GM13976 (cell line): Measurements from ENCODE around the gene MSL1.

Source experiments
- DNase-seq: peaks from one replicate; pipeline ENCODE4 v3.0.0; 2012; ENCODE audit warnings: low spot score
- in situ Hi-C: fragments of 300-500 bp; cut with MboI; formaldehyde crosslinking; loops from one replicate; pipeline ENCODE4 v1.12.0; 2022; ENCODE audit warnings: low sequenced_read_pairs, mixed read lengths, inconsistent platforms; ENCODE audit not compliant: unreplicated experiment
- TF ChIP-seq, protein P1 (sequence below): IDR thresholded peaks from 2 replicates; pipeline ENCODE4 v1.5.1; 2012; ENCODE audit warnings: borderline replicate concordance, mild to moderate bottlenecking; ENCODE audit not compliant: insufficient read depth; ENCODE audit errors: extremely low read depth, missing control alignments, control extremely low read depth

MSL1 gene

DNA sequence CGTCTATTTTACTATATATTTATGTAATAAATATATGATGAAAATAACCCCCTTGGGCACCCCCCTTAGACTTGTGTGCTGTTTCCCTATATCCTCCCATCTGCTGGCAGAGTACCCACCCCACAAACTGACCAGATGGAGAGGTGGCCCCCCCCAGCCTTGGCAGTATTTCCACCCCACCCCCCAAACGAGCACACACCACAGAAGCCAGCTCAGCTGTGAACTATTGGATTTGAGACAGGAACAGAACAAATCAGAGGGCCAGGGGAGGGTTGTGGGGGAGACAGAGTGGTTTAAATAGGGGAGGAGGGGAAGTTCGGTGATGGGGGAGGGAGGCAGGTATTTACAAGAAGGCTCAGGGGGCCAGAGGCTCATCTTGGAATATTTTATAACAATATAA, 29.2 kb upstream of the MSL1 start:
- TF ChIP-seq, protein P1, sequence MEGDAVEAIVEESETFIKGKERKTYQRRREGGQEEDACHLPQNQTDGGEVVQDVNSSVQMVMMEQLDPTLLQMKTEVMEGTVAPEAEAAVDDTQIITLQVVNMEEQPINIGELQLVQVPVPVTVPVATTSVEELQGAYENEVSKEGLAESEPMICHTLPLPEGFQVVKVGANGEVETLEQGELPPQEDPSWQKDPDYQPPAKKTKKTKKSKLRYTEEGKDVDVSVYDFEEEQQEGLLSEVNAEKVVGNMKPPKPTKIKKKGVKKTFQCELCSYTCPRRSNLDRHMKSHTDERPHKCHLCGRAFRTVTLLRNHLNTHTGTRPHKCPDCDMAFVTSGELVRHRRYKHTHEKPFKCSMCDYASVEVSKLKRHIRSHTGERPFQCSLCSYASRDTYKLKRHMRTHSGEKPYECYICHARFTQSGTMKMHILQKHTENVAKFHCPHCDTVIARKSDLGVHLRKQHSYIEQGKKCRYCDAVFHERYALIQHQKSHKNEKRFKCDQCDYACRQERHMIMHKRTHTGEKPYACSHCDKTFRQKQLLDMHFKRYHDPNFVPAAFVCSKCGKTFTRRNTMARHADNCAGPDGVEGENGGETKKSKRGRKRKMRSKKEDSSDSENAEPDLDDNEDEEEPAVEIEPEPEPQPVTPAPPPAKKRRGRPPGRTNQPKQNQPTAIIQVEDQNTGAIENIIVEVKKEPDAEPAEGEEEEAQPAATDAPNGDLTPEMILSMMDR: no peak
- DNase-seq: no peak
- in situ Hi-C loops: no loop called here

DNA sequence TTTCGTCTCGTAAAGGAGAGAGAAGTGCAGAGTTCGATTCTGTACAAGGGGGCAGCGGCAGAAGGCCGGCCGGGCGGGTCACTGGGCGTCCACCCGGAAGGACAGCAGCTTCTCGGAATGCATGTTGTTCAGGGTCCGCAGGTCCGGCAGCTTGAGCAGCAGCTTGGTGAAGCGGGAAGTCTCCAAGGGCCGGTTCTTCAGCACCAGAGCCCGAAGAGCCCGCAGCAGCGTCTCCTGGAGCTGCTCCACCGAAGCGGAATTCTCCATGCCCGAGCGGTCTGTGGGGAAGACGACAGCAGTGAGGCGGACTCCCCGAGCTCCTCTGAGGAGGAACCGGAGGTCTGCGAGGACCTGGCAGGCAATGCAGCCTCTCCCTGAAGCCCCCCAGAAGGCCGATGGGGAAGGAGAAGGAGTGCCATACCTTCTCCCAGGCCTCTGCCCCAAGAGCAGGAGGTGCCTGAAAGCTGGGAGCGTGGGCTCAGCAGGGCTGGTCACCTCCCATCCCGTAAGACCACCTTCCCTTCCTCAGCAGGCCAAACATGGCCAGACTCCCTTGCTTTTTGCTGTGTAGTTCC, 28.7 kb upstream of the MSL1 start:
- no peak for DNase-seq
- TF ChIP-seq, protein P1: no peak

DNA sequence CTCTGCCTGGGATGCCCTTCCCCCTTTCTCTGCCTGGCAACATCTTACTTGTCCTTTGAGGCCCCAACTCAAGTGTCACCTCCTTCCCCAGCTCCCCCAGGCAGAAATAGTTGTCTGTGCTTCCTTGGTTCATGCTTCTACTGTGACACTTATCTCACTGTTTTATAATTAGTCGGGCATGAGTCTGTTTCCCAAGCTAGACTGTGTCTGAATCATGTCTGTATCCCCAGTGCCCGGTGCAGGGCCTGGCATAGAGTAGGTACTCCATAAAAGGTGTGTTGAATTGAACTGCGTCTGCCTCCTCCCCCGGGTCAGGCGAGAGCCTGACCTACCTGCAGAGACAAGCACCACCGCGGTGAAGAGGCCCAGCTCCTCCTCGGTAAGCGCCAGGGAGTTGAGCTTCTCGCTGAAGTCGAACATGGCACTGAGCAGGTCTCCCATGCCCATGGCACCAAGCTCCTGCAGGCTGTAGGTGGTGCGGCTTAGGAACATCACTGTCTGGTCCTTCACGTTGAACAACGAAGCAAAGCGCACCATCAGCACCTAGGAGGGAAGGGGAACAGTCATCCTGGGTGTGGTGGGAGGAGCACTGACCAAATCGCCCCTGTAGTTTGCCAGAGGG, 28.1 kb upstream of the MSL1 start:
- DNase-seq: no peak
- TF ChIP-seq, protein P1: no peak
- in situ Hi-C loops: no loop called here

More for the DNA sequence above, 28.7 kb upstream of the MSL1 start:
- in situ Hi-C loops: no loop called here

DNA sequence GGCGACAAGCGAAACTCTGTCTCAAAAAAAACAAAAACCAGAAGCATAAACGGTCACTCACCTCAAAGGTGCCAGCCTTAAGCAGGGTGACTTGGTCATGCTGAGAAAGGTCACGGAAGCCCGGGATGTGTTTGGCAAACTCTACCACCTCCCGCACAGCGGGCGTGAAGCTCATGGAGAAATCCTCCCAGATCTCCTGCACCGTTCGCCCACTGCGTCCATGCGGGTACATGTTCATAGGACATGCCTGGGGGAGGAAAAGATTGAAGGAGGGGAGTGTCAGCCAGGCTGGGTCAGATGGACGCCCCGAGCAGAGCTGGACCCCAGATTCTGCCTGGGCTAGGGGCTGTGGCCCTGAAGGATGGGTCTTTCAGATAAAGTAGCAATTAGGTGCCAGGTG, 26.9 kb upstream of the MSL1 start:
- in situ Hi-C loops: no loop called here

DNA sequence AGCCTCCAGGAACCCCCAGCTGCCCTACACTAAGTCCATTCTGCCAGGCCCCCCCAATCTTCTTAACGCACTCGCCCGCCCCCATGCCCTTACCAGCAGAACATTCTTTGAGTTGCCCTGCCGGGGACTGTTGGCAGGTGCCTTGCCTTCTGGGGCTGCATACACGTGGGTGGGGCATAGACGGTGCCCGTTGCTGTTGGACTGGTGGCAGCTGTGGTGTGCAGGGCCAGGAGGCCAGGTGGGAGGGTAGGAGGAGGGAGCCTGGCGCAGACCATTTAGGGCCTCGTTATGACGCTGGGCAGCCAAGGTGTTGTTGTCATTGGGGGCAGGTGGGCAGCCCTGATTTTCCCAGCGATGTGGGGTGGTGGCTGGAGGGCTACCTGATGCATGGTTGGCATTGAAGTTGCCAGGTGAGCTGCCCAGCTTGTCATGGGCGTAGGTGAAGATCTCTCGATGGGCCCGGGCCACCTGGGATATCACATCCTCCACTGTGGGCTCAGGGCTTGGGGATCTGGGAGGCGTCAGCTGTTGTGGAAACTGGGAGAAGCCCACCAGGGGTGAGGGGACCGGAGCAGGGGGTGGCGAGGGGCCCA, 26.3 kb upstream of the MSL1 start:
- DNase-seq: no peak
- TF ChIP-seq, protein P1: no peak
- in situ Hi-C loops: no loop called here

More for the DNA sequence above, 26.9 kb upstream of the MSL1 start:
- no peak for DNase-seq
- TF ChIP-seq, protein P1: no peak

DNA sequence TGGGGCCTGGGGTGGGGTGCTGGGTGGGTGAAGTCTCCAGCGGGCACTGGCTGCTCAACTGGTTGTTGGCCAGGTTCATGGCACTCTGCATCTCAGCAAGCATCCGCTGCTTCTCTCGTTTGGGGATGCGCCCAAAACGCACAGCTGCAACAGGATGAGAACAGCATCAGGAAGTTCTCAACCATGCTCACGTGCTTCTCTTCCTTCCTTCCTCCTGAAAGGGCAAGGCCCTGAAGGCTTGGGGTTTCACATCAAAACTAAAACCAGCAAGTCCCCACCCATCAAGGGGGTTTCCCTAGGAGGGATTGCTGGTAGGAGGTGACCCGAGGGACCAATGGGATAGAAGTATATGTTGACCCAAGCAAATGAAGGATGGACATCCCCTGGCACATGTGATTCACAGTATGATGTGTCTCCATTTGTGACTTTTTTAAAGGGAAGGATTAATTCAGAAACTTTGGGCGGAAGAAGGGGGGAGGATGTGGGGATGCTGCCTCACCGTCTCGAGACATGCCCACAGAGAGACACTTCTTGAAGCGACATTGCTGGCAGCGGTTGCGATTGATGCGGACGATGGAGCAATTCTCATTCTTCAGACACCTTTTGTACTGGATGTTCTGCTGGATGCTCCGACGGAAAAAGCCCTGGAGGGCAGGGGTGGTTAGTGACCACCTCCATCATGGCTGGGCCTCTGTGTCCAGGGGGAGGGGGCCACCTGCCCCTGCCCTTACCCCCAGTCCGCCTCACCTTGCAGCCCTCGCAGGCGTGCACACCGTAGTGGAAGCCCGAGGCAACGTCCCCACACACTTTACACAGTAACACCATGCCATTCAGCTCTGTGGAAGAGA, 25.6 kb upstream of the MSL1 start:
- DNase-seq: peak; percentile 95
- in situ Hi-C loops: no loop called here
- TF ChIP-seq, protein P1: no peak
